Muscle of arm (tissue), 12 donors: ENCODE results near the gene LAD1. TPM values are rescaled to one million over a fixed set of nuclear protein-coding genes. Genes with fewer than 3 reads are reported as not detected.

Experiments used
- DNase-seq: peaks from one replicate; pipeline ENCODE4 v3.0.0-alpha.2; 2013
- polyA plus RNA-seq, 12 donors: library from polyadenylated mRNA; unstranded; fragments of 120-200 nt; gene quantifications; one replicate each; pipeline ENCODE4 v1.2.1, GENCODE V29; 2013; ENCODE audit not compliant: insufficient read length in 12 of 12

LAD1 gene
- polyA plus RNA-seq, 12 donors: 9.6 to 50.4 (median 13.8) TPM; not detected in 1

- DNase-seq: no peak
Observed at GRCh38 chr1:201350361-201350725, 48.8 kb downstream of the LAD1 start.

GRCh38 chr1:201349092-201349491 is 50.0 kb downstream of the LAD1 start:
- DNase-seq: no peak

GRCh38 chr1:201348211-201348566 is 50.9 kb downstream of the LAD1 start:
- DNase-seq: no peak

GRCh38 chr1:201347498-201348210 is 51.5 kb downstream of the LAD1 start:
- DNase-seq: no peak

GRCh38 chr1:201346987-201347386 is 52.1 kb downstream of the LAD1 start:
- no peak for DNase-seq

GRCh38 chr1:201346337-201346939 is 52.7 kb downstream of the LAD1 start:
- DNase-seq: no peak

- no peak for DNase-seq
Observed at GRCh38 chr1:201345081-201345355, 54.1 kb downstream of the LAD1 start.

GRCh38 chr1:201344206-201345080 is 54.7 kb downstream of the LAD1 start:
- no peak for DNase-seq

- no peak for DNase-seq
Observed at GRCh38 chr1:201341377-201341776, 57.7 kb downstream of the LAD1 start.

GRCh38 chr1:201336711-201337450 is 62.2 kb downstream of the LAD1 start:
- DNase-seq: no peak

- DNase-seq: no peak
Observed at GRCh38 chr1:201335901-201336300, 63.2 kb downstream of the LAD1 start.

- no peak for DNase-seq
Observed at GRCh38 chr1:201335174-201335870, 63.8 kb downstream of the LAD1 start.

GRCh38 chr1:201334325-201335173 is 64.6 kb downstream of the LAD1 start:
- DNase-seq: no peak

GRCh38 chr1:201332616-201333335 is 66.3 kb downstream of the LAD1 start:
- no peak for DNase-seq

GRCh38 chr1:201332021-201332420 is 67.1 kb downstream of the LAD1 start:
- DNase-seq: no peak

GRCh38 chr1:201331166-201331565 is 68.0 kb downstream of the LAD1 start:
- no peak for DNase-seq
